ENCODE results near the gene LDLRAD4. TPM values are rescaled to one million over a fixed set of nuclear protein-coding genes. Genes with fewer than 3 reads are reported as not detected.

Gene LDLRAD4
- total RNA-seq, 1 donor from 2014 or later, result 6.7 TPM

- no peak for DNase-seq (ENCODE audit: low read depth in 2 of 2)
Observed at GRCh38 chr18:13403786-13404549, 185.4 kb downstream of the LDLRAD4 start.

GRCh38 chr18:13405305-13406038 lies 186.9 kb downstream of the LDLRAD4 start:
- DNase-seq (ENCODE audit: low read depth in 2 of 2), result no peak

GRCh38 chr18:13406049-13406615 lies 187.6 kb downstream of the LDLRAD4 start:
- DNase-seq (ENCODE audit: low read depth in 2 of 2), result no peak

GRCh38 chr18:13406736-13407135 lies 188.2 kb downstream of the LDLRAD4 start:
- DNase-seq (ENCODE audit: low read depth in 2 of 2), result no peak

- DNase-seq (ENCODE audit: low read depth in 2 of 2), result no peak
Observed at GRCh38 chr18:13407484-13407883, 188.9 kb downstream of the LDLRAD4 start.

- DNase-seq (ENCODE audit: low read depth in 2 of 2), result no peak
Observed at GRCh38 chr18:13409026-13409425, 190.5 kb downstream of the LDLRAD4 start.

- DNase-seq (ENCODE audit: low read depth in 2 of 2), result no peak
Observed at GRCh38 chr18:13409997-13410396, 191.4 kb downstream of the LDLRAD4 start.

GRCh38 chr18:13410471-13410870 lies 191.9 kb downstream of the LDLRAD4 start:
- DNase-seq (ENCODE audit: low read depth in 2 of 2), result no peak

GRCh38 chr18:13412017-13412416 lies 193.5 kb downstream of the LDLRAD4 start:
- no peak for DNase-seq (ENCODE audit: low read depth in 2 of 2)

GRCh38 chr18:13412901-13413300 lies 194.3 kb downstream of the LDLRAD4 start:
- no peak for DNase-seq (ENCODE audit: low read depth in 2 of 2)

GRCh38 chr18:13414102-13414501 lies 195.5 kb downstream of the LDLRAD4 start:
- DNase-seq (ENCODE audit: low read depth in 2 of 2), result no peak

GRCh38 chr18:13414521-13414920 lies 196.0 kb downstream of the LDLRAD4 start:
- no peak for DNase-seq (ENCODE audit: low read depth in 2 of 2)

- DNase-seq (ENCODE audit: low read depth in 2 of 2), result no peak
Observed at GRCh38 chr18:13415736-13416135, 197.2 kb downstream of the LDLRAD4 start.

- peak; percentile 82 to 84 for DNase-seq (ENCODE audit: low read depth in 2 of 2)
Observed at GRCh38 chr18:13416208-13416607, 197.6 kb downstream of the LDLRAD4 start.

GRCh38 chr18:13416848-13417247 lies 198.3 kb downstream of the LDLRAD4 start:
- peak in 1 of 2 donors; percentile 36 for DNase-seq (ENCODE audit: low read depth in 2 of 2)

GRCh38 chr18:13418013-13418710 lies 199.6 kb downstream of the LDLRAD4 start:
- no peak for DNase-seq (ENCODE audit: low read depth in 2 of 2)

- no peak for DNase-seq (ENCODE audit: low read depth in 2 of 2)
Observed at GRCh38 chr18:13420969-13421686, 202.6 kb downstream of the LDLRAD4 start.

- DNase-seq (ENCODE audit: low read depth in 2 of 2), result no peak
Observed at GRCh38 chr18:13422541-13423147, 204.1 kb downstream of the LDLRAD4 start.

GRCh38 chr18:13423352-13423751 lies 204.8 kb downstream of the LDLRAD4 start:
- DNase-seq (ENCODE audit: low read depth in 2 of 2), result no peak

GRCh38 chr18:13424363-13424762 lies 205.8 kb downstream of the LDLRAD4 start:
- DNase-seq (ENCODE audit: low read depth in 2 of 2), result no peak
